PC-3 (cell line): Measurements from ENCODE around the gene EMC9. TPM values are rescaled to one million over a fixed set of nuclear protein-coding genes. Genes with fewer than 3 reads are reported as not detected.

Experiments used
- ATAC-seq: fragments of 200-7000 bp; cut with Tn5 transposase; 2 replicates; pipeline ENCODE4 v1.9.1; 2020; ENCODE audit warnings: mild to moderate bottlenecking, moderate library complexity
- BruUV-seq: library from RNA; stranded (reverse); fragments of 400-500 nt; replicated peaks from 2 replicates; lab custom pipeline; 2021; lab: Mats Ljungman, UMichigan
- CTCF ChIA-PET: fragments of 300-600 bp; sonication (Branson Sonifier 250); formaldehyde crosslinking; loops from one replicate; lab custom pipeline; 2022; ENCODE audit warnings: antibody characterized with exemption; lab: Charles Lee
- POLR2A ChIA-PET: fragments of 300-600 bp; sonication (Branson Sonifier 250); formaldehyde crosslinking; loops from one replicate; lab custom pipeline; 2022; ENCODE audit warnings: antibody characterized with exemption; ENCODE audit not compliant: unreplicated experiment; lab: Charles Lee
- DNase-seq: peaks from one replicate; pipeline ENCODE4 v3.0.0-alpha.2; 2015
- H2AFZ ChIP-seq: fragments of 300-600 bp; sonication (generic); 2 replicates; pipeline ENCODE4 v1.6.0; 2016; ENCODE audit warnings: antibody characterized with exemption, low read length
- H3F3A ChIP-seq: fragments of 300-600 bp; sonication (generic); one replicate; pipeline ENCODE4 v1.6.0; 2017; ENCODE audit warnings: antibody characterized with exemption, low read length, control low read depth, mild to moderate bottlenecking; ENCODE audit not compliant: unreplicated experiment
- H3K27ac ChIP-seq: fragments of 300-600 bp; sonication (generic); 2 replicates; pipeline ENCODE4 v1.5.1; 2016; ENCODE audit warnings: mild to moderate bottlenecking, low read length
- H3K27me3 ChIP-seq: fragments of 300-600 bp; sonication (generic); 2 replicates; pipeline ENCODE4 v1.6.1; 2016; ENCODE audit warnings: low read length, mixed read lengths
- H3K36me3 ChIP-seq: fragments of 300-600 bp; sonication (generic); 2 replicates; pipeline ENCODE4 v1.6.1; 2016; ENCODE audit warnings: low read depth, mixed run types, low read length, mixed read lengths
- H3K4me1 ChIP-seq: fragments of 300-600 bp; sonication (generic); 2 replicates; pipeline ENCODE4 v1.5.1; 2016; ENCODE audit warnings: low read length; ENCODE audit not compliant: insufficient read depth
- H3K4me2 ChIP-seq: fragments of 300-600 bp; sonication (generic); 2 replicates; pipeline ENCODE4 v1.6.0; 2016; ENCODE audit warnings: low read length
- H3K4me3 ChIP-seq: fragments of 300-600 bp; sonication (generic); 2 replicates; pipeline ENCODE4 v1.5.1; 2016; ENCODE audit warnings: mild to moderate bottlenecking, low read length, mixed read lengths
- H3K79me2 ChIP-seq: fragments of 300-600 bp; sonication (generic); 2 replicates; pipeline ENCODE4 v1.6.1; 2017; ENCODE audit warnings: low read length, mixed read lengths
- H3K9ac ChIP-seq: fragments of 300-600 bp; sonication (generic); 2 replicates; pipeline ENCODE4 v1.6.0; 2016; ENCODE audit warnings: mild to moderate bottlenecking, low read length
- H3K9me2 ChIP-seq: fragments of 300-600 bp; sonication (generic); replicated peaks from 2 replicates; pipeline ENCODE4 v1.6.1; 2016; ENCODE audit warnings: mixed run types, low read length, mixed read lengths
- H3K9me3 ChIP-seq: fragments of 300-600 bp; sonication (generic); 2 replicates; pipeline ENCODE4 v1.6.1; 2016; ENCODE audit warnings: low read length, mixed read lengths
- H4K20me1 ChIP-seq: fragments of 300-600 bp; sonication (generic); 2 replicates; pipeline ENCODE4 v1.6.1; 2016; ENCODE audit warnings: low read length, mixed read lengths
- EZH2 ChIP-seq: fragments of 300-600 bp; sonication (generic); IDR thresholded peaks from one replicate; pipeline ENCODE4 v1.6.1; 2017; ENCODE audit warnings: antibody characterized with exemption, mild to moderate bottlenecking, low read length; ENCODE audit not compliant: unreplicated experiment
- EZH2phosphoT487 ChIP-seq: fragments of 300-600 bp; sonication (generic); IDR thresholded peaks from 2 replicates; pipeline ENCODE4 v1.6.1; 2018; ENCODE audit warnings: mild to moderate bottlenecking, antibody characterized with exemption, low read length, borderline replicate concordance
- intact Hi-C: fragments of 100-400 bp; cut with micrococcal nuclease; formaldehyde crosslinking; loops from 2 replicates; pipeline ENCODE4 v1.9.0; 2023
- total RNA-seq: library from RNA; depleted of rRNA; stranded (reverse); fragments of >200 nt; gene quantifications from 2 replicates; pipeline ENCODE4 v1.2.3, GENCODE V29; 2014
- TF ChIP-seq, protein P1 (sequence below): fragments of 300-600 bp; sonication (generic); conservative IDR thresholded peaks from 2 replicates; pipeline ENCODE4 v1.5.1; 2017; ENCODE audit warnings: antibody characterized with exemption, low read depth, mild to moderate bottlenecking, low read length

EMC9 gene
- total RNA-seq, 1 experiment from 2014 or later: 30.1 TPM

DNA sequence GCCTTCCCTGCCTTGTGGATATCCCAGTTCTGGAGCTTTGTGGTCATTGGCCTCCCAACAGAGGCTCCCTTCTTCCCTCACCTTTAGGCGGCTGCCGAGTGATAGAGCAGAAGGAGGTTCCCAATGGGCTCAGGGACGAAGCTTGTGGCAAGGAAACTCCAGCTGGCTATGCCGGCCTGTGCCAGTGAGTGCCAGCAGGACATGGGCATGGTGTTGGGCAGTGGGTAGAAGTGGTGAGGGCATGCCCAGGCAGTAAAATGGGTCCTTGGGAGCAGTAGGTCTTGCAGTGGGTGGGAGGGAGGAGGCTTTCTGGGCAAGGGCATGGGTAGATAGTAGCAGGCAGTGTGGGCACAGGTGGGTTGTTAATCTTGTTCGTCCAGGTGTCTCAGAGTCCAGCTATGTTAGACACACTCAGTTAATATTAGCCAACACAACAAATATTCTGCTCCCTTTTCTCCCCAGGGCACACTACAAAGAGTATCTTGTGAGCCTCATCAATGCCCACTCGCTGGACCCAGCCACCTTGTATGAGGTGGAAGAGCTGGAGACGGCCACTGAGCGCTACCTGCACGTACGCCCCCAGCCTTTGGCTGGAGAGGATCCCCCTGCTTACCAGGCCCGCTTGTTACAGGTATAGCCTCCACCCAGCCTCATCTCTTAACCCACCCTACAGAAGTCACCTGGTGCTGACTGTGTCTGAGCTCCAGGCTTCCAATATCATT, 18.5 kb upstream of the EMC9 start:
- no peaks in the 10 kb centered on the region for H3K27me3 ChIP-seq
- H3K4me2 ChIP-seq: no peak overlapping the region
- peaks cover 4% of the 10 kb centered on the region for H3F3A ChIP-seq
- BruUV-seq: no TSS peak
- H3K4me1 ChIP-seq: peaks cover 13% of the 10 kb centered on the region
- H3K27ac ChIP-seq: no peak overlapping the region
- no peaks in the 10 kb centered on the region for H3K9me3 ChIP-seq
- no peaks in the 10 kb centered on the region for H3K9me2 ChIP-seq
- intact Hi-C loops: loop anchor here (2.0 kb wide), 1 partner anchor 101 kb away; no protein-coding TSS in a partner anchor
- no peaks in the 10 kb centered on the region for H3K79me2 ChIP-seq
- ChIA-PET CTCF (interaction anchor here (0.6 to 1.3 kb wide), 2 partner anchors 24 to 51 kb away, joined by 3 to 4 read pairs; partner anchors contain the start of gene PSME1), POLR2A (interaction anchor here (0.5 kb wide), 1 partner anchor 54 kb away, joined by 3 read pairs; no protein-coding TSS in a partner anchor)
- H3K4me3 ChIP-seq: no peak overlapping the region
- TF ChIP-seq EZH2: no peak
- TF ChIP-seq, protein P1, sequence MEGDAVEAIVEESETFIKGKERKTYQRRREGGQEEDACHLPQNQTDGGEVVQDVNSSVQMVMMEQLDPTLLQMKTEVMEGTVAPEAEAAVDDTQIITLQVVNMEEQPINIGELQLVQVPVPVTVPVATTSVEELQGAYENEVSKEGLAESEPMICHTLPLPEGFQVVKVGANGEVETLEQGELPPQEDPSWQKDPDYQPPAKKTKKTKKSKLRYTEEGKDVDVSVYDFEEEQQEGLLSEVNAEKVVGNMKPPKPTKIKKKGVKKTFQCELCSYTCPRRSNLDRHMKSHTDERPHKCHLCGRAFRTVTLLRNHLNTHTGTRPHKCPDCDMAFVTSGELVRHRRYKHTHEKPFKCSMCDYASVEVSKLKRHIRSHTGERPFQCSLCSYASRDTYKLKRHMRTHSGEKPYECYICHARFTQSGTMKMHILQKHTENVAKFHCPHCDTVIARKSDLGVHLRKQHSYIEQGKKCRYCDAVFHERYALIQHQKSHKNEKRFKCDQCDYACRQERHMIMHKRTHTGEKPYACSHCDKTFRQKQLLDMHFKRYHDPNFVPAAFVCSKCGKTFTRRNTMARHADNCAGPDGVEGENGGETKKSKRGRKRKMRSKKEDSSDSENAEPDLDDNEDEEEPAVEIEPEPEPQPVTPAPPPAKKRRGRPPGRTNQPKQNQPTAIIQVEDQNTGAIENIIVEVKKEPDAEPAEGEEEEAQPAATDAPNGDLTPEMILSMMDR: no peak
- DNase-seq: no peak
- H3K9ac ChIP-seq: no peak overlapping the region
- ATAC-seq: no peak
- peaks cover 35% of the 10 kb centered on the region for H3K36me3 ChIP-seq
- no peaks in the 10 kb centered on the region for H4K20me1 ChIP-seq
- no peak overlapping the region for H2AFZ ChIP-seq

DNA sequence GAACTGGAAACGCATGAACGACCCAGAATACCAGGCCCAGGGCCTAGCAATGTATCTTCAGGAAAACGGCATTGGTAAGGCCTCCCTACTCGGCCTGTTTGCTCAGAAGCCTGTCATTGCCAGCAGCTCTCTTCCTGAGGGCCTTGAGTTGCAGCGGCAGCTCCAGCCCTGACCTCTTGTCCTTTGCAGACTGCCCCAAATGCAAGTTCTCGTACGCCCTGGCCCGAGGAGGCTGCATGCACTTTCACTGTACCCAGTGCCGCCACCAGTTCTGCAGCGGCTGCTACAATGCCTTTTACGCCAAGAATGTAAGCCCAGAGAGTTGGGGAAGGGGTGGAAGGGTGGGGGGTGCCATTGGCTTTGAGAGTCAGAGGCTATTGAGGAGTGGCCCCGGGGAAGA, 15.9 kb upstream of the EMC9 start:
- DNase-seq (no peak), ATAC-seq (no peak)
- no peak overlapping the region for H3K9ac ChIP-seq
- H4K20me1 ChIP-seq: no peaks in the 10 kb centered on the region
- no peaks in the 10 kb centered on the region for H3K9me3 ChIP-seq
- H3K4me2 ChIP-seq: no peak overlapping the region
- peaks cover 13% of the 10 kb centered on the region for H3K4me1 ChIP-seq
- H3K27ac ChIP-seq: no peak overlapping the region
- no peak overlapping the region for H2AFZ ChIP-seq
- ChIA-PET POLR2A (no interaction called here), CTCF (no interaction called here)
- no peak for TF ChIP-seq EZH2phosphoT487
- TF ChIP-seq, protein P1: no peak
- no peak for TF ChIP-seq EZH2
- peaks cover 4% of the 10 kb centered on the region for H3F3A ChIP-seq
- no peaks in the 10 kb centered on the region for H3K27me3 ChIP-seq
- H3K9me2 ChIP-seq: no peaks in the 10 kb centered on the region
- no TSS peak for BruUV-seq
- no peak overlapping the region for H3K4me3 ChIP-seq
- peaks cover 34% of the 10 kb centered on the region; the same call in 1 of the 2 replicates for H3K36me3 ChIP-seq
- no peaks in the 10 kb centered on the region for H3K79me2 ChIP-seq
- intact Hi-C loops: no loop called here

DNA sequence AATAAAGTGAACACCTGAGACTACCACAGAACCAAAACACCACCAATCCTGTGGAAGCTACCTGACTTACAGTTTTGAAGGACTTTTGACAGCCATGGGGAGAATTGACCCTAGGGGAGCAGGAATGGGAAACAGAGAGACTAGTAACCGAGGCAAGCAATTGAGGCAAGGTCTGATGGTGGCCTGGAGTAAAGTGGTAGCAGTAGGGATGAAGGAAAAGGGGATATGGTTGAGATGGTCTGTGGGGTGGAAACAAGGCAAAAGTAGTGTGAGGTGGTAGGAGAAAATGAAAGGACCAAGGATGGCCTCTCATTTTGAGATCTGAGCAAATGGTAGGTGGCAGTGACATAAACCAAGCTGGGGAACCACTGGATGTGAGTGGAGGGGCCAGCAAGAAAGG, 15.4 kb upstream of the EMC9 start:
- Histone ChIP-seq H3K9me3 (no peaks in the 10 kb centered on the region), H3K9ac (no peak overlapping the region), H3K4me1 (peaks cover 12% of the 10 kb centered on the region), H3K36me3 (peaks cover 36% of the 10 kb centered on the region; the same call in 1 of the 2 replicates), H3K79me2 (no peaks in the 10 kb centered on the region), H3K27ac (no peak overlapping the region), H3K9me2 (no peaks in the 10 kb centered on the region), H3K27me3 (no peaks in the 10 kb centered on the region), H2AFZ (no peak overlapping the region), H3K4me2 (no peak overlapping the region), H4K20me1 (no peaks in the 10 kb centered on the region), H3F3A (peaks cover 4% of the 10 kb centered on the region), H3K4me3 (no peak overlapping the region)
- intact Hi-C loops: no loop called here
- DNase-seq (no peak), ATAC-seq (no peak)
- TF ChIP-seq, protein P1: no peak
- TF ChIP-seq EZH2phosphoT487 (no peak), EZH2 (no peak)
- POLR2A ChIA-PET: no interaction called here
- CTCF ChIA-PET: no interaction called here
- BruUV-seq: no TSS peak
